K562 (cell line): Measurements from ENCODE around the gene ANP32B. TPM values are rescaled to one million over a fixed set of nuclear protein-coding genes. Genes with fewer than 3 reads are reported as not detected.

Experiments
- ARID1B ChIP-seq: fragments of 450-650 bp; IDR thresholded peaks from 2 replicates; pipeline ENCODE4 v1.6.1; 2016; ENCODE audit warnings: antibody characterized with exemption, mild to moderate bottlenecking, inconsistent platforms
- CBX3 ChIP-seq, 2 experiments: IDR thresholded peaks; 1 replicate in 1 of 2; 2 replicates in 1 of 2; pipeline ENCODE4 v1.6.1; 2012; ENCODE audit warnings: inconsistent platforms in 2 of 2, low read length in 2 of 2, borderline replicate concordance in 1 of 2, control low read depth in 1 of 2
- CHD2 ChIP-seq: IDR thresholded peaks from 2 replicates; pipeline ENCODE4 v1.6.1; 2011; ENCODE audit warnings: low read depth, low read length
- CREB1 ChIP-seq, 2 experiments: sonication (generic) in 1 of 2; formaldehyde crosslinking in 1 of 2; IDR thresholded peaks; 2 replicates each; pipeline versions ENCODE4 v1.6.1 to v1.8.0; 2012 to 2022; ENCODE audit warnings: inconsistent platforms in 1 of 2, mild to moderate bottlenecking in 1 of 2, missing genetic modification reagents in 1 of 2, moderate library complexity in 1 of 2
- DPF2 ChIP-seq: fragments of 450-650 bp; IDR thresholded peaks from 2 replicates; pipeline ENCODE4 v1.6.1; 2016
- ELF4 ChIP-seq: fragments of 450-650 bp; formaldehyde crosslinking; IDR thresholded peaks from 2 replicates; pipeline ENCODE4 v1.4.0; 2022; ENCODE audit warnings: missing genetic modification characterization
- ESRRB ChIP-seq: fragments of 250-450 bp; sonication (Bioruptor Pico); IDR thresholded peaks from 2 replicates; pipeline ENCODE4 v1.5.0; 2020; ENCODE audit warnings: mild to moderate bottlenecking, moderate library complexity, borderline replicate concordance
- HDAC1 ChIP-seq, 2 experiments: fragments of 450-650 bp; IDR thresholded peaks; 2 replicates each; pipeline ENCODE4 v1.6.1; 2016 to 2017; ENCODE audit warnings: inconsistent platforms in 1 of 2, mild to moderate bottlenecking in 1 of 2, moderate library complexity in 1 of 2
- KDM1A ChIP-seq, 2 experiments: fragments of 450-650 bp; IDR thresholded peaks; 2 replicates each; pipeline ENCODE4 v1.6.1; 2016; ENCODE audit warnings: mild to moderate bottlenecking in 2 of 2
- LEF1 ChIP-seq: fragments of 450-650 bp; IDR thresholded peaks from 2 replicates; pipeline ENCODE4 v1.6.1; 2016; ENCODE audit warnings: mild to moderate bottlenecking
- MTA2 ChIP-seq: fragments of 450-650 bp; IDR thresholded peaks from 2 replicates; pipeline ENCODE4 v1.6.1; 2016; ENCODE audit warnings: low read depth
- NCOA4 ChIP-seq: fragments of 450-650 bp; IDR thresholded peaks from 2 replicates; pipeline ENCODE4 v1.6.1; 2018; ENCODE audit warnings: mild to moderate bottlenecking; ENCODE audit not compliant: partially characterized antibody
- NEUROD1 ChIP-seq: fragments of 150-350 bp; IDR thresholded peaks from 2 replicates; pipeline ENCODE4 v1.6.1; 2014; ENCODE audit warnings: borderline replicate concordance, low read length, low read depth; ENCODE audit not compliant: partially characterized antibody
- NR4A1 ChIP-seq, 2 experiments: fragments of 250-450 bp in 1 of 2; fragments of 450-650 bp in 1 of 2; sonication (Bioruptor Pico) in 1 of 2; IDR thresholded peaks; 2 replicates each; pipeline versions ENCODE4 v1.4.0 to v1.6.1; 2016 to 2020; ENCODE audit warnings: mild to moderate bottlenecking in 2 of 2, missing compliant biosample characterization in 1 of 2, missing genetic modification characterization in 1 of 2, moderate library complexity in 1 of 2
- NUFIP1 ChIP-seq: fragments of 450-650 bp; IDR thresholded peaks from 2 replicates; pipeline ENCODE4 v1.6.1; 2018; ENCODE audit not compliant: partially characterized antibody
- TAL1 ChIP-seq: fragments of 450-650 bp; IDR thresholded peaks from 2 replicates; pipeline ENCODE4 v1.6.1; 2016; ENCODE audit warnings: mild to moderate bottlenecking
- TRIM24 ChIP-seq, 2 experiments: fragments of 450-650 bp; IDR thresholded peaks; 2 replicates each; pipeline ENCODE4 v1.6.1; 2016
- ZNF707 ChIP-seq: fragments of 250-450 bp; sonication (Bioruptor Pico); conservative IDR thresholded peaks from 2 replicates; pipeline ENCODE4 v1.8.0; 2022; ENCODE audit warnings: inconsistent platforms, mild to moderate bottlenecking, moderate library complexity
- polyA plus RNA-seq, 8 experiments: library from polyadenylated mRNA; depleted of rRNA in 4 of 8; stranded (reverse) in 5 of 8; unstranded in 3 of 8; fragments of >200 nt; fragmentation: Nextera tagmentation in 2 of 8; fragmentation: Illumina TruSeq in 1 of 8; extraction: Ambion mirVana in 2 of 8; extraction: Trizol in 1 of 8; gene quantifications; 2 replicates each; pipeline versions ENCODE4 v1.2.1 to v1.2.3, GENCODE V29; 2011 to 2014; ENCODE audit warnings: inconsistent platforms in 1 of 8, missing spikeins in 1 of 8
- total RNA-seq, 7 experiments: library from RNA; depleted of rRNA in 6 of 7; stranded (reverse); fragments of >200 nt in 6 of 7; fragmentation: Illumina TruSeq in 2 of 7; extraction: Trizol in 2 of 7; gene quantifications; 2 replicates each; pipeline versions ENCODE4 v1.2.1 to v1.2.3, GENCODE V29; 2011 to 2021; ENCODE audit warnings: low replicate concordance in 1 of 7
- TF ChIP-seq, protein P1 (sequence below): IDR thresholded peaks from 2 replicates; pipeline ENCODE4 v1.6.1; 2011; ENCODE audit not compliant: insufficient read length; ENCODE audit errors: extremely low read depth
- TF ChIP-seq, protein P2 (sequence below), 2 experiments: fragments of 450-650 bp in 1 of 2; sonication (generic) in 1 of 2; formaldehyde crosslinking in 1 of 2; IDR thresholded peaks in 1 of 2; conservative IDR thresholded peaks in 1 of 2; 2 replicates each; pipeline versions ENCODE4 v1.6.1 to v1.8.1; 2016 to 2023; ENCODE audit warnings: mild to moderate bottlenecking in 2 of 2, moderate library complexity in 2 of 2, inconsistent platforms in 1 of 2, missing genetic modification reagents in 1 of 2
- TF ChIP-seq, protein P3 (sequence below): fragments of 450-650 bp; IDR thresholded peaks from 2 replicates; pipeline ENCODE4 v1.6.1; 2016
- TF ChIP-seq, protein P4 (sequence below): fragments of 200-800 bp; sonication (Bioruptor generic); IDR thresholded peaks from 2 replicates; pipeline ENCODE4 v1.6.1; 2017; ENCODE audit warnings: missing genetic modification characterization, missing compliant biosample characterization

Gene ANP32B
- total and polyA plus RNA-seq, 9 of the 15 experiments (the other 6 are each of a cell fraction or from before 2014, with no cell fraction given), result 68.9 to 815 (median 141) TPM

DNA sequence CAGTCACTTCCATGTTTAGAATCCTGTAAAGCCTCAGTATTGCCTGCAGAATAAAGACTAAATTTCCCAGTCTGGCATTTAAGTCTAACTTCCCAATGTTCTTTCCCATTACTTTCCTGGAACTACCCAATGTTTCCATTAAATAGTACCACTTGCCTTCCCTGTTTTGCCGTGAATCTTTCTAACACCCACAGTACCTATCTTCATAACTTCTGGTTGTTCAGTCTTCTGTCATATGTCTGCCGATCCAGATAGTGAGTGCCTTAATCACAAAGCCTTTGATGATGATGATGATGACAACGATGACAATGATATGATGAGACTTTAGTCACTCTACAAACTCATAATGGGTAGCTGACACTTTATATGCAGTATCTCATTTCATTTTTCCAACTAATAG is 38.5 kb upstream of the ANP32B start (continued):
- no peak for TF ChIP-seq NCOA4
- 0 out of 3 replicates have a peak, but pooled peaks of 1 of the 2 experiments have one; percentile 5 for TF ChIP-seq CBX3 (IDR thresholded peaks at IDR 0.05; ENCODE audit: borderline replicate concordance in 1 of 2, low read length in 2 of 2)
- TF ChIP-seq KDM1A (IDR thresholded peaks at IDR 0.05), result peak in 1 of 2 experiments; percentile 9; a peak in 2 of 4 replicates
- TF ChIP-seq, protein P1, sequence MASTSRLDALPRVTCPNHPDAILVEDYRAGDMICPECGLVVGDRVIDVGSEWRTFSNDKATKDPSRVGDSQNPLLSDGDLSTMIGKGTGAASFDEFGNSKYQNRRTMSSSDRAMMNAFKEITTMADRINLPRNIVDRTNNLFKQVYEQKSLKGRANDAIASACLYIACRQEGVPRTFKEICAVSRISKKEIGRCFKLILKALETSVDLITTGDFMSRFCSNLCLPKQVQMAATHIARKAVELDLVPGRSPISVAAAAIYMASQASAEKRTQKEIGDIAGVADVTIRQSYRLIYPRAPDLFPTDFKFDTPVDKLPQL, result no peak
- 0 out of 2 replicates have a peak, but pooled peaks have one; percentile 22 for TF ChIP-seq CREB1 (IDR thresholded peaks at IDR 0.05)
- TF ChIP-seq CREB1 (CRISPR knock-in tag; IDR thresholded peaks at IDR 0.05), result 0 out of 2 replicates have a peak, but pooled peaks have one; percentile 27
- TF ChIP-seq TRIM24 (IDR thresholded peaks at IDR 0.05), result 0 out of 4 replicates have a peak, but pooled peaks of 1 of the 2 experiments have one; percentile 31
- no peak for TF ChIP-seq ELF4 (CRISPR knock-in tag)
- no peak for TF ChIP-seq CHD2
- TF ChIP-seq ESRRB, result no peak
- TF ChIP-seq, protein P2, sequence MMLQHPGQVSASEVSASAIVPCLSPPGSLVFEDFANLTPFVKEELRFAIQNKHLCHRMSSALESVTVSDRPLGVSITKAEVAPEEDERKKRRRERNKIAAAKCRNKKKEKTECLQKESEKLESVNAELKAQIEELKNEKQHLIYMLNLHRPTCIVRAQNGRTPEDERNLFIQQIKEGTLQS (IDR thresholded peaks at IDR 0.05), result peak; percentile 55
- TF ChIP-seq, protein P2 (CRISPR knock-in tag; conservative IDR thresholded peaks at IDR 0.05), result no peak
- peak; percentile 53 for TF ChIP-seq MTA2
- peak; percentile 80 for TF ChIP-seq DPF2
- TF ChIP-seq TAL1, result peak; percentile 67
- TF ChIP-seq NR4A1 (CRISPR knock-in tag; IDR thresholded peaks at IDR 0.05), result no peak
- no peak for TF ChIP-seq NR4A1 (tag; IDR thresholded peaks at IDR 0.05)
- peak; percentile 79 for TF ChIP-seq ARID1B
- TF ChIP-seq, protein P3, sequence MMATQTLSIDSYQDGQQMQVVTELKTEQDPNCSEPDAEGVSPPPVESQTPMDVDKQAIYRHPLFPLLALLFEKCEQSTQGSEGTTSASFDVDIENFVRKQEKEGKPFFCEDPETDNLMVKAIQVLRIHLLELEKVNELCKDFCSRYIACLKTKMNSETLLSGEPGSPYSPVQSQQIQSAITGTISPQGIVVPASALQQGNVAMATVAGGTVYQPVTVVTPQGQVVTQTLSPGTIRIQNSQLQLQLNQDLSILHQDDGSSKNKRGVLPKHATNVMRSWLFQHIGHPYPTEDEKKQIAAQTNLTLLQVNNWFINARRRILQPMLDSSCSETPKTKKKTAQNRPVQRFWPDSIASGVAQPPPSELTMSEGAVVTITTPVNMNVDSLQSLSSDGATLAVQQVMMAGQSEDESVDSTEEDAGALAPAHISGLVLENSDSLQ, result peak; percentile 43
- TF ChIP-seq NEUROD1, result no peak
- TF ChIP-seq NUFIP1, result no peak
- no peak for TF ChIP-seq ZNF707 (CRISPR knock-in tag)
- peak in 1 of 2 experiments; percentile 53; a peak in 1 of 4 replicates for TF ChIP-seq HDAC1 (IDR thresholded peaks at IDR 0.05)
- peak; percentile 86 for TF ChIP-seq LEF1
- TF ChIP-seq, protein P4, sequence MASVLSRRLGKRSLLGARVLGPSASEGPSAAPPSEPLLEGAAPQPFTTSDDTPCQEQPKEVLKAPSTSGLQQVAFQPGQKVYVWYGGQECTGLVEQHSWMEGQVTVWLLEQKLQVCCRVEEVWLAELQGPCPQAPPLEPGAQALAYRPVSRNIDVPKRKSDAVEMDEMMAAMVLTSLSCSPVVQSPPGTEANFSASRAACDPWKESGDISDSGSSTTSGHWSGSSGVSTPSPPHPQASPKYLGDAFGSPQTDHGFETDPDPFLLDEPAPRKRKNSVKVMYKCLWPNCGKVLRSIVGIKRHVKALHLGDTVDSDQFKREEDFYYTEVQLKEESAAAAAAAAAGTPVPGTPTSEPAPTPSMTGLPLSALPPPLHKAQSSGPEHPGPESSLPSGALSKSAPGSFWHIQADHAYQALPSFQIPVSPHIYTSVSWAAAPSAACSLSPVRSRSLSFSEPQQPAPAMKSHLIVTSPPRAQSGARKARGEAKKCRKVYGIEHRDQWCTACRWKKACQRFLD (CRISPR knock-in tag), result no peak
